ENCODE results near the gene FAM170B.
A peak's percentile ranks its signal among the peaks of the same experiment; 100 is the strongest.

Gene FAM170B

DNA sequence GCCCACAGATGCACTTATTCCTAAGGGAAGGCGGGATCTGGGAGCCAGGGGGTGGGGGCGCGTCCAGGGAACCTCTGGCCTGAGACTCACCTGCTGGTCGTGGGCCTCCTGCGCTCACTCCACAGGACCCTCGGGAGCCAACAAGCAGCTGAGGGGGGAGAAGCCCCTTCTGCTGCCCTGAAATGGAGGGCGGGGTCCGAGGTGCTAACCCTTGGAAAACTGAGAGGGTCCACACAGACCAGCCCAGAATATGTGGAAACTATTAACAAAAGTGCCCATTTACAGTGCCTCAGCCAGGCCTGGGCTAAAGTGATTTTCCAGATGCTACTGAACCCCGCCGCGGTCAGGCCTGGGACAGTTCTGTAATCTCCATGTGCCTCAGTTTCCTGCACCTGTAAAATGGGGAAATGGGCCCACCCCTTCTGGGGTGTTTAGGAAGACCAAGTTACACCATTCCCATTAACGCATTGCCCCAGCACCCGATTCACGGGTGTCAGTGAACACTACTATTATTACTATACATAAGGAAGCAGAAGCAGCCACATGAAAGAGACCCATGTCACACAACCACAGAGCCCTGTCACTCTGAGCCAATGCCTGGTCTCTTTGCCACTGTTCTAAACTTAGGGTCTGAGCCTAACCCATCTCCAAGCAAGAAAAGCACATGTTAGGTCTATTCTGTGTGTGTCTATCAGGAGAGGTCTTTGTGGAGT lies 17.9 kb downstream of the FAM170B start:
- Histone ChIP-seq H3K4me3 (ENCODE audit: low read depth, low read length) (peak overlapping the region; percentile 18), H3K9ac (ENCODE audit: low read depth, low read length) (no peak overlapping the region), H3K9me3 (ENCODE audit: control insufficient read depth, insufficient read depth, low read length) (no peaks in the 10 kb centered on the region), H3K27me3 (ENCODE audit: control insufficient read depth, insufficient read depth, low read length) (peaks cover 14% of the 10 kb centered on the region), H3K4me1 (ENCODE audit: control insufficient read depth, insufficient read depth, low read length) (no peaks in the 10 kb centered on the region), H3K36me3 (ENCODE audit: control insufficient read depth, insufficient read depth, low read length) (no peaks in the 10 kb centered on the region)

DNA sequence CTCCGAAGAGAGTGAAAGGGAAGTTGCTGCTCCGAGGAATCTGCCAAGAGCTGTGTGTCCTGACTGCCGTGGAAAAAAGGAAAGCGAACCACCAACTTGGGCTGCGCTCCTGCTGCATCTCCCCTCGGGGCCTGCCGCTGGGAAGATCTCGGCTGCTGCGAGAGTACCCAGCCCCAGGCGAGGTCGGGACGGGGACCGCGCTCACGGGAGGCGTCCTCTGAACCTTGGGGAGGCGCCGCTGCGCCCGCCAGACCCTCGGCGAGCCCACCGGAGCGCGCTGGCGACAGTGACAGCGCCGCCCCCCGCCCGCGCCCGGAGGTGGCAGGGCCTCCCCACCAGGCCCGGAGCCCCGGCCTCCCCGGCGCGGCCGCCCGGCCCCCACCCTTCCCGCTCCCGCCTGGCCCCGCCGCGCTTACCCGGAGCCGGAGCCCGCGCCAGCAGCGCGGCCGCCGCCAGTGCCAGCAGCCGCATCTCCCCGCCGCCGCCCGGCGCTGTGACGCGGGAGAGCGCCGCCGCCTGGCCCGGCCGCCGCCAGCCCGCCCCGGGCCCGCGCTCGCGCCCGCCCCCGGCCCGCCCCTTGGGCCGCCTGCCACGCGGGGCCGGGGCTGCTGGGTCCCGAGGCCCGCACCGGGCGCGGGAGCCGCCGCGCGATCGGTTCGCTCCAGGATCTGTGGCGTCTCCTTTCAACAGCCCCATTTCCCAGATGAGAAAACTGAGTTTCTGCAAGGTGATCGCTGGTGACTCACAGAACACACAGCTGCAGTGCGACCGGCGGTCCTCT lies 18.6 kb downstream of the FAM170B start, which contains the start of gene VSTM4:
Gene VSTM4, minus strand, starts transcription at position 508 of the 781 bp plus-strand sequence. Its CDS starts 37 bp downstream, at position 471.
- Histone ChIP-seq H3K27me3 (ENCODE audit: control insufficient read depth, insufficient read depth, low read length) (peaks cover 14% of the 10 kb centered on the region), H3K36me3 (ENCODE audit: control insufficient read depth, insufficient read depth, low read length) (no peaks in the 10 kb centered on the region), H3K9me3 (ENCODE audit: control insufficient read depth, insufficient read depth, low read length) (no peaks in the 10 kb centered on the region), H3K4me3 (ENCODE audit: low read depth, low read length) (peak within 1 kb of the TSS; percentile 70), H3K4me1 (ENCODE audit: control insufficient read depth, insufficient read depth, low read length) (no peaks in the 10 kb centered on the region), H3K9ac (ENCODE audit: low read depth, low read length) (no peak within 1 kb of the TSS)

DNA sequence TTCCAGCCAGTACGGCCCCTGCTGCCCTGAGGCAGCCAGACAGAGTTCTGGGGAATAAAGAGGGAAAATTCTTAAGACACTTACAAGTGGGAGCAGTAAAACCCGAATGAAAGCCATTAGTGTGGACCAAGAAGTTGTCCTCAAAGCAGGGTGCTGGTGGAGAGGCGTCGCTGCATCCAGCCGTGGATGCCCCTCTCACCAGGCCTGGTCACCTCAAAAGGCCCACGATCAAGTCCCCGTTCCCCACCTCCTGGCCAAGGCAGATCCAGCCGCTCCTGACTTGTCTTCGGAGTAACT lies 19.2 kb downstream of the FAM170B start:
- H3K4me3 ChIP-seq (ENCODE audit: low read depth, low read length), result peak overlapping the region; percentile 70
- peaks cover 14% of the 10 kb centered on the region for H3K27me3 ChIP-seq (ENCODE audit: control insufficient read depth, insufficient read depth, low read length)
- no peaks in the 10 kb centered on the region for H3K4me1 ChIP-seq (ENCODE audit: control insufficient read depth, insufficient read depth, low read length)
- H3K9ac ChIP-seq (ENCODE audit: low read depth, low read length), result no peak overlapping the region
- no peaks in the 10 kb centered on the region for H3K36me3 ChIP-seq (ENCODE audit: control insufficient read depth, insufficient read depth, low read length)
- H3K9me3 ChIP-seq (ENCODE audit: control insufficient read depth, insufficient read depth, low read length), result no peaks in the 10 kb centered on the region

DNA sequence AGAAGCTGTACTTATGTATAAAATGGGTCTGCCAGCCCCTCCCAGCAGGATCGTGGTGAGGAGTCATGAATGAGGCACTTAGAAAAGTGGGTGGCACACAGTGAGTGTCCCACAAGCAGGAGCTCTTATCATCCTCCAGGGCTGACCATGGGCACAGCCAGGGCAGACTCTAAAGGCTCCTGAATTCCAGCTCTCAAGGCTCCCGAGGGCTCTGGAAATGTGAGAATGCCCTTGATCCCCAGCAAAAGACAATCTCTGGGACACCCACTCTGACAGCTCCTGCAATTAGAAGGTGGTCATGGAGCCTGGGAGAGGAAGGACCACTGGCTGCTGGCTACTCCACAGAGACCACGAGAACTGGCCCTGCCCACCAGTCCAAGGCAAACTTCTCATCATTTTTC lies 20.1 kb downstream of the FAM170B start:
- H3K9me3 ChIP-seq (ENCODE audit: control insufficient read depth, insufficient read depth, low read length), result no peaks in the 10 kb centered on the region
- no peak overlapping the region for H3K9ac ChIP-seq (ENCODE audit: low read depth, low read length)
- H3K36me3 ChIP-seq (ENCODE audit: control insufficient read depth, insufficient read depth, low read length), result no peaks in the 10 kb centered on the region
- peaks cover 14% of the 10 kb centered on the region for H3K27me3 ChIP-seq (ENCODE audit: control insufficient read depth, insufficient read depth, low read length)
- no peaks in the 10 kb centered on the region for H3K4me1 ChIP-seq (ENCODE audit: control insufficient read depth, insufficient read depth, low read length)
- H3K4me3 ChIP-seq (ENCODE audit: low read depth, low read length), result no peak overlapping the region

GRCh38 chr10:49112851-49113250 lies 21.0 kb downstream of the FAM170B start:
- Histone ChIP-seq H3K4me3 (ENCODE audit: low read depth, low read length) (no peak overlapping the region), H3K27me3 (ENCODE audit: control insufficient read depth, insufficient read depth, low read length) (peaks cover 14% of the 10 kb centered on the region), H3K9ac (ENCODE audit: low read depth, low read length) (no peak overlapping the region), H3K4me1 (ENCODE audit: control insufficient read depth, insufficient read depth, low read length) (no peaks in the 10 kb centered on the region), H3K9me3 (ENCODE audit: control insufficient read depth, insufficient read depth, low read length) (no peaks in the 10 kb centered on the region), H3K36me3 (ENCODE audit: control insufficient read depth, insufficient read depth, low read length) (no peaks in the 10 kb centered on the region)

DNA sequence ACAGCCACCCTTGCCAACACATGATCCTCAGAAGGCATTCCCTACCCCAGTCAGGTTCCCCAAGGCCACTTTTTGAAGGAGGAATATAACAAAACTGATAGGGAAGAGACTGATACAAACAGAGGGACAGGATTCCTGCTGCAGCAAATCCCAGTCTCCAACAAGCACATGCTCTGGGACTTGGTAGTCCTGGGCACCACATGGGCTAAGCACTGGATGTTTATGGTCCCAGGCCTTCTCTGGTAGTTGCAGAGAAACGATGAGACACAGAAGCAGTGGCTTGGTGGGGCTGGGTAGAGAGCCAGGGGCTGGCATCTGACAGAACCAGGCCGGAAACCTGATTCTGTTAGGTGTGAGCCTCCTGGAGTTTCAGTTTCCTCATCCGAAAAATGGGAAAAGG lies 21.7 kb downstream of the FAM170B start:
- H3K36me3 ChIP-seq (ENCODE audit: control insufficient read depth, insufficient read depth, low read length), result no peaks in the 10 kb centered on the region
- H3K4me3 ChIP-seq (ENCODE audit: low read depth, low read length), result no peak overlapping the region
- no peak overlapping the region for H3K9ac ChIP-seq (ENCODE audit: low read depth, low read length)
- no peaks in the 10 kb centered on the region for H3K4me1 ChIP-seq (ENCODE audit: control insufficient read depth, insufficient read depth, low read length)
- H3K27me3 ChIP-seq (ENCODE audit: control insufficient read depth, insufficient read depth, low read length), result peaks cover 14% of the 10 kb centered on the region
- H3K9me3 ChIP-seq (ENCODE audit: control insufficient read depth, insufficient read depth, low read length), result no peaks in the 10 kb centered on the region

DNA sequence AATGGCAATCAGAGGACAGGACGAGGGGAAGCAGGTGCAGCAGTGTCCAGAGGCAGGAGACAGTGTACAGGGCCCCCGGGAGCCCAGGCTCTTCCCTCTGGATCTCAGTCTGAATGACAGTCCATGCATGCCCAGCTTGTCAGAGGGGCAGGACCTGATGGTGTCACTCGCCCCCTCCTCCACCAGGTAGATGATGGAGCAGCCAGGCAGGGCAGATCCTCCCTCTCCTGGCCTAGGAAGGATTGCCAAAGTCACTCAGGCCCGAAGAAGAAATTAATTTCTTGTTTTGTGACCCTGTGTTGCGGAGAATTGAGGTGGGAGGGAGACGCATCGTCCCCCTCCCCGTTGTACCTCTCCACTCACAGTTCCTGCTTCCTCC lies 22.5 kb downstream of the FAM170B start:
- Histone ChIP-seq H3K9ac (ENCODE audit: low read depth, low read length) (no peak overlapping the region), H3K4me1 (ENCODE audit: control insufficient read depth, insufficient read depth, low read length) (no peaks in the 10 kb centered on the region)

DNA sequence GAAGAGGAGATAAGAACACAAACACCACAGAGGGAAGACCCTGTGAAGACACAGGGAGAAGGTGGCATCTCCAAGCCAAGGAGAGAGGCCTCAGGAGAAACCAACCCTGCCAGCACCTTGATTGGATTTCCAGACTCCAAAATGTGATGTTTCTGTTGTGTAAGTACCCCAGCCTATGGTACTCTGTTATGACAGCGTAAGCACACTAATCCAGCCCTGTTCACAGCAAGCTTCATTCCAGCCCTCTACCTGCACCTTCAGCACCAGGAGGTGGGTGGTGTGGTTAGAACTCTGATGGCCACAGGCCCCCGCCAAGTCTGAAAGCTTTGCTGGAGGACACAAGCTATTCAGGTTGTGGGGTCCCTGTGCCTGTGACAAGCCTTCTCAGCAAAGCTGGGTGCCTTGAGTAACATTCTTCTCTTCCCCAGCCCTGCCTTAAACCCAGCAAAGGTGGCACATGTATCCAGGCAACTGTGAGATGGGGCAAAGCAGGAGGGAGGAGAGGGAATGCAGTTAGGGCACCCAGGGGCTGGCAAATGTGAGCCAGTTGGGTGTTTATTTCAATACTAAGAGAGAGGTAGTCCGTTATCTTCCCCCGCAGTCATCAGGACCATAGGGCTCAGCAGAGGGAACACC lies 23.0 kb downstream of the FAM170B start:
- Histone ChIP-seq H3K9me3 (ENCODE audit: control insufficient read depth, insufficient read depth, low read length) (no peaks in the 10 kb centered on the region), H3K27me3 (ENCODE audit: control insufficient read depth, insufficient read depth, low read length) (peaks cover 7% of the 10 kb centered on the region), H3K4me1 (ENCODE audit: control insufficient read depth, insufficient read depth, low read length) (no peaks in the 10 kb centered on the region), H3K4me3 (ENCODE audit: low read depth, low read length) (no peak overlapping the region), H3K9ac (ENCODE audit: low read depth, low read length) (no peak overlapping the region), H3K36me3 (ENCODE audit: control insufficient read depth, insufficient read depth, low read length) (no peaks in the 10 kb centered on the region)

More for the DNA sequence above, 22.5 kb downstream of the FAM170B start:
- Histone ChIP-seq H3K36me3 (ENCODE audit: control insufficient read depth, insufficient read depth, low read length) (no peaks in the 10 kb centered on the region), H3K4me3 (ENCODE audit: low read depth, low read length) (no peak overlapping the region), H3K9me3 (ENCODE audit: control insufficient read depth, insufficient read depth, low read length) (no peaks in the 10 kb centered on the region), H3K27me3 (ENCODE audit: control insufficient read depth, insufficient read depth, low read length) (peaks cover 10% of the 10 kb centered on the region)

DNA sequence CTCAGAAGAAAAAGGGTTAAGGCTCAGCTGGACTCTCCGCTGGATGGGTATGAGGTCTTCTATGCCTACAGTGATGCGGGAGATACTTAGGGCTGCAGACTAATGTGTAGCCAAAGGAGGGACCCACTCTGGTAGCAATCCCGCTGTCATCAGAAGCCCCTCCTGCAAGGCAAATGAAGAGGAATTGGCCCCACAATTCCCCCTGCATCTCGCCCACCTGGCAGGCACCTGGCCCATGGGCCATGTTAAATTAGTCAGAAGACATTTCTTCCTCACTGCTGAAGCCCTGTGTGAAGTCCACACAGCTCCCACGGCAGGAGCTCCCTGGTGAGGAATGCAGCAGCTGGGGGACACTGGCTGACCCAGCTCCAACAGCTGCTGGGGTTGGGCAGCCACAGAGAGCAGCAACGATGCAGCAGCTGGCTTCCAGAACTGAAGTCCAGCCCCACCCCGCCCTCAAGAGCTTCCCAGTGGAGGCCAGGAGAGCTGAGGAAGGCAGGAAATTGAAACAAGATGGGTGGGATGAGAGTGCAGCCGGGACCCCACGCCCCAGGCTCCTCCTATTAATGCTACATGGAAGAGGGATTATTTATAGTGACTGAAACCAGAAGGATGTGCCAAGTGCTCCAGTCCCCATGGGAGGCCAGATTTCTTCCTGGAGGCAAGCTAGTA lies 24.0 kb downstream of the FAM170B start:
- Histone ChIP-seq H3K4me3 (ENCODE audit: low read depth, low read length) (no peak overlapping the region), H3K4me1 (ENCODE audit: control insufficient read depth, insufficient read depth, low read length) (no peaks in the 10 kb centered on the region), H3K27me3 (ENCODE audit: control insufficient read depth, insufficient read depth, low read length) (peaks cover 5% of the 10 kb centered on the region), H3K36me3 (ENCODE audit: control insufficient read depth, insufficient read depth, low read length) (no peaks in the 10 kb centered on the region), H3K9ac (ENCODE audit: low read depth, low read length) (no peak overlapping the region), H3K9me3 (ENCODE audit: control insufficient read depth, insufficient read depth, low read length) (no peaks in the 10 kb centered on the region)

- Histone ChIP-seq H3K9me3 (ENCODE audit: control insufficient read depth, insufficient read depth, low read length) (no peaks in the 10 kb centered on the region), H3K9ac (ENCODE audit: low read depth, low read length) (no peak overlapping the region), H3K27me3 (ENCODE audit: control insufficient read depth, insufficient read depth, low read length) (no peaks in the 10 kb centered on the region), H3K4me1 (ENCODE audit: control insufficient read depth, insufficient read depth, low read length) (no peaks in the 10 kb centered on the region), H3K4me3 (ENCODE audit: low read depth, low read length) (no peak overlapping the region), H3K36me3 (ENCODE audit: control insufficient read depth, insufficient read depth, low read length) (no peaks in the 10 kb centered on the region)
Measured at GRCh38 chr10:49108656-49109055, 25.2 kb downstream of the FAM170B start.

GRCh38 chr10:49107887-49108267 lies 25.9 kb downstream of the FAM170B start:
- H3K27me3 ChIP-seq (ENCODE audit: control insufficient read depth, insufficient read depth, low read length), result no peaks in the 10 kb centered on the region
- H3K36me3 ChIP-seq (ENCODE audit: control insufficient read depth, insufficient read depth, low read length), result no peaks in the 10 kb centered on the region
- H3K4me3 ChIP-seq (ENCODE audit: low read depth, low read length), result no peak overlapping the region
- no peaks in the 10 kb centered on the region for H3K4me1 ChIP-seq (ENCODE audit: control insufficient read depth, insufficient read depth, low read length)
- no peaks in the 10 kb centered on the region for H3K9me3 ChIP-seq (ENCODE audit: control insufficient read depth, insufficient read depth, low read length)
- H3K9ac ChIP-seq (ENCODE audit: low read depth, low read length), result no peak overlapping the region
